Endothelial cell of umbilical vein (primary cell): ENCODE results near the gene TTLL12. TPM values are rescaled to one million over a fixed set of nuclear protein-coding genes. Genes with fewer than 3 reads are reported as not detected.

Experiments
- BruUV-seq: library from RNA; stranded (reverse); fragments of 400-500 nt; replicated peaks from 2 replicates; lab custom pipeline; 2021; lab: Mats Ljungman, UMichigan
- CTCF ChIA-PET: fragments of 300-600, 350-600 bp; sonication (Branson Sonifier 250); formaldehyde crosslinking; loops from one replicate; lab custom pipeline; 2021; ENCODE audit warnings: antibody characterized with exemption, inconsistent platforms; lab: Charles Lee
- POLR2A ChIA-PET: fragments of 300-600, 350-600 bp; sonication (Branson Sonifier 250); formaldehyde crosslinking; loops from one replicate; lab custom pipeline; 2021; ENCODE audit warnings: antibody characterized with exemption, inconsistent platforms; lab: Charles Lee
- DNase-seq: peaks from one replicate; pipeline ENCODE4 v3.0.0-alpha.2; 2011; ENCODE audit warnings: low read depth, low spot score
- FAIRE-seq: peaks from 2 replicates; lab custom pipeline; 2011; peaks lifted over from hg19 to GRCh38; lab: Jason Lieb, UNC
- H2AFZ ChIP-seq: 2 replicates; pipeline ENCODE4 v1.6.0; 2012; ENCODE audit warnings: low read depth, low read length, control low read depth, inconsistent platforms
- H3K27ac ChIP-seq: 2 replicates; pipeline ENCODE4 v1.5.1; 2011; ENCODE audit warnings: low read depth, mild to moderate bottlenecking, control low read depth, low read length, moderate library complexity; ENCODE audit not compliant: insufficient read depth
- H3K27me3 ChIP-seq, 2 experiments: 2 replicates each; pipeline versions ENCODE4 v1.6.0 to v1.6.1; 2011; ENCODE audit warnings: low read length in 2 of 2, mixed read lengths in 1 of 2; ENCODE audit not compliant: control insufficient read depth in 2 of 2, insufficient read depth in 2 of 2
- H3K36me3 ChIP-seq, 2 experiments: 2 replicates in 1 of 2; 3 replicates in 1 of 2; pipeline ENCODE4 v1.5.1; 2011; ENCODE audit warnings: low read length in 2 of 2, mild to moderate bottlenecking in 1 of 2, moderate library complexity in 1 of 2; ENCODE audit not compliant: control insufficient read depth in 2 of 2, insufficient read depth in 2 of 2; ENCODE audit errors: extremely low read depth in 1 of 2
- H3K4me1 ChIP-seq: 3 replicates; pipeline ENCODE4 v1.5.1; 2011; ENCODE audit warnings: mild to moderate bottlenecking, low read length; ENCODE audit not compliant: control insufficient read depth, insufficient read depth; ENCODE audit errors: extremely low read depth
- H3K4me2 ChIP-seq: 2 replicates; pipeline ENCODE4 v1.6.1; 2011; ENCODE audit warnings: low read length, control low read depth, mixed read lengths; ENCODE audit not compliant: insufficient read depth
- H3K4me3 ChIP-seq, 3 experiments: fragments of 200-600 bp in 1 of 3; sonication (generic), shearing (Covaris generic) in 1 of 3; replicated peaks in 1 of 3; 2 replicates each; pipeline ENCODE4 v1.5.1; 2011 to 2016; ENCODE audit warnings: control low read depth in 3 of 3, low read length in 3 of 3, mild to moderate bottlenecking in 2 of 3, inconsistent platforms in 1 of 3, low read depth in 1 of 3, moderate library complexity in 1 of 3; ENCODE audit not compliant: insufficient read depth in 1 of 3
- H3K79me2 ChIP-seq: 2 replicates; pipeline ENCODE4 v1.6.0; 2012; ENCODE audit warnings: low read length, inconsistent platforms; ENCODE audit not compliant: control insufficient read depth, insufficient read depth
- H3K9ac ChIP-seq: replicated peaks from 2 replicates; pipeline ENCODE3; 2011; ENCODE audit warnings: low read length, control low read depth; ENCODE audit not compliant: insufficient read depth; ENCODE audit errors: extremely low read depth
- H3K9me1 ChIP-seq: replicated peaks from 3 replicates; pipeline ENCODE4 v1.6.0; 2011; ENCODE audit warnings: mild to moderate bottlenecking, low read length; ENCODE audit not compliant: control insufficient read depth, insufficient read depth; ENCODE audit errors: extremely low read depth
- H3K9me3 ChIP-seq: replicated peaks from 2 replicates; pipeline ENCODE4 v1.5.1; 2012; ENCODE audit warnings: low read length, inconsistent platforms; ENCODE audit not compliant: control insufficient read depth, insufficient read depth
- H4K20me1 ChIP-seq: replicated peaks from 2 replicates; pipeline ENCODE3; 2011; ENCODE audit warnings: mild to moderate bottlenecking, low read length; ENCODE audit not compliant: control insufficient read depth, insufficient read depth; ENCODE audit errors: extremely low read depth
- CTCF ChIP-seq, 2 donors: IDR thresholded peaks; 1 replicate in 1 of 2; 2 replicates in 1 of 2; pipeline ENCODE4 v1.5.1; 2011; ENCODE audit warnings: low read length in 2 of 2, mild to moderate bottlenecking in 2 of 2, moderate library complexity in 2 of 2, control low read depth in 1 of 2, inconsistent platforms in 1 of 2, low read depth in 1 of 2; ENCODE audit not compliant: insufficient read depth in 1 of 2; ENCODE audit errors: extremely low read depth in 1 of 2
- EZH2 ChIP-seq: IDR thresholded peaks from 2 replicates; pipeline ENCODE4 v1.6.1; 2012; ENCODE audit warnings: borderline replicate concordance, low read depth, mild to moderate bottlenecking, moderate library complexity, low read length, inconsistent platforms; ENCODE audit not compliant: severe bottlenecking
- GATA2 ChIP-seq: IDR thresholded peaks from 2 replicates; pipeline ENCODE4 v1.7.0; 2011; ENCODE audit warnings: low read depth, mild to moderate bottlenecking, moderate library complexity, mixed read lengths, low read length; ENCODE audit not compliant: insufficient read length, insufficient read depth
- MAX ChIP-seq: IDR thresholded peaks from 2 replicates; pipeline ENCODE4 v1.6.1; 2011; ENCODE audit not compliant: insufficient read depth, insufficient read length
- MYC ChIP-seq: IDR thresholded peaks from one replicate; pipeline ENCODE4 v1.6.1; 2011; ENCODE audit warnings: mild to moderate bottlenecking, low read depth, low read length
- POLR2A ChIP-seq: IDR thresholded peaks from 2 replicates; pipeline ENCODE4 v1.6.1; 2012; ENCODE audit warnings: low read depth, mild to moderate bottlenecking, control low read depth, low read length
- POLR2AphosphoS5 ChIP-seq: IDR thresholded peaks from 2 replicates; pipeline ENCODE4 v1.6.1; 2012; ENCODE audit warnings: low read depth, mild to moderate bottlenecking, control low read depth, low read length, moderate library complexity; ENCODE audit not compliant: insufficient read depth
- dilution Hi-C: fragments of 300-500 bp; cut with MboI; formaldehyde crosslinking; loops from one replicate; pipeline ENCODE4 v1.15.0; 2019; ENCODE audit warnings: low sequenced_read_pairs; ENCODE audit not compliant: extremely low pct_ligation_motif_present
- intact Hi-C: fragments of 100-400 bp; cut with micrococcal nuclease; formaldehyde crosslinking; loops from one replicate; pipeline ENCODE4 v1.10.0; 2022
- polyA plus RNA-seq, 4 experiments: library from polyadenylated mRNA; depleted of rRNA in 3 of 4; stranded (reverse) in 3 of 4; unstranded in 1 of 4; fragments of >200 nt; gene quantifications; 2 replicates each; pipeline versions ENCODE4 v1.2.1 to v1.2.3, GENCODE V29; 2011 to 2012; ENCODE audit warnings: missing spikeins in 1 of 4
- total RNA-seq: library from RNA; stranded (reverse); gene quantifications from 2 replicates; pipeline ENCODE4 v1.2.3, GENCODE V29; 2021

The TTLL12 gene
- total and polyA plus RNA-seq, 2 donors (not counting 3 experiments of a cell fraction or from before 2014, with no cell fraction given): 26.2 to 36.5 TPM

GRCh38 chr22:43213962-43214361, 27.0 kb upstream of the TTLL12 start:
- BruUV-seq: no TSS peak
- no peaks in the 10 kb centered on the region for H3K9me1 ChIP-seq
- no peak for TF ChIP-seq MYC
- TF ChIP-seq MAX: no peak
- TF ChIP-seq EZH2: no peak
- TF ChIP-seq POLR2A: no peak
- TF ChIP-seq GATA2: no peak
- TF ChIP-seq CTCF (IDR thresholded peaks at IDR 0.05; ENCODE audit: extremely low read depth in 1 of 2, insufficient read depth in 1 of 2, low read depth in 1 of 2, low read length in 2 of 2): no peak
- H3K4me2 ChIP-seq: no peak overlapping the region
- DNase-seq (no peak), FAIRE-seq (no peak)
- intact Hi-C loops: no loop called here
- no peak overlapping the region for H3K27ac ChIP-seq
- H3K27me3 ChIP-seq: no peaks in the 10 kb centered on the region
- H3K79me2 ChIP-seq: no peaks in the 10 kb centered on the region
- H3K9me3 ChIP-seq: no peaks in the 10 kb centered on the region
- dilution Hi-C loops: no loop called here
- no peak overlapping the region for H2AFZ ChIP-seq
- no peaks in the 10 kb centered on the region for H3K4me1 ChIP-seq
- H3K4me3 ChIP-seq: no peak overlapping the region
- CTCF ChIA-PET: interaction anchor here (0.9 kb wide), 1 partner anchor 16 kb away, joined by 3 read pairs; no protein-coding TSS in a partner anchor
- no peak overlapping the region for H3K9ac ChIP-seq
- H3K36me3 ChIP-seq: no peaks in the 10 kb centered on the region
- H4K20me1 ChIP-seq: no peaks in the 10 kb centered on the region
- POLR2A ChIA-PET: no interaction called here

- Histone ChIP-seq H2AFZ (no peak overlapping the region), H3K9me1 (no peaks in the 10 kb centered on the region), H3K4me1 (no peaks in the 10 kb centered on the region), H3K79me2 (no peaks in the 10 kb centered on the region), H3K36me3 (no peaks in the 10 kb centered on the region), H3K4me3 (no peak overlapping the region), H3K4me2 (no peak overlapping the region), H3K27ac (no peak overlapping the region), H3K9ac (no peak overlapping the region), H3K9me3 (no peaks in the 10 kb centered on the region), H4K20me1 (no peaks in the 10 kb centered on the region), H3K27me3 (no peaks in the 10 kb centered on the region)
- dilution Hi-C loops (no loop called here), intact Hi-C loops (no loop called here)
- no TSS peak for BruUV-seq
- no peak for TF ChIP-seq MYC
- no peak for TF ChIP-seq CTCF (IDR thresholded peaks at IDR 0.05; ENCODE audit: extremely low read depth in 1 of 2, insufficient read depth in 1 of 2, low read depth in 1 of 2, low read length in 2 of 2)
- TF ChIP-seq POLR2A: no peak
- TF ChIP-seq POLR2AphosphoS5: no peak
- no peak for TF ChIP-seq GATA2
- ChIA-PET CTCF (interaction anchor here (0.9 to 1.9 kb wide), 2 partner anchors 15 to 17 kb away, joined by 3 to 4 read pairs; no protein-coding TSS in a partner anchor), POLR2A (no interaction called here)
- FAIRE-seq (no peak), DNase-seq (no peak)
Measured at GRCh38 chr22:43213051-43213450, 26.1 kb upstream of the TTLL12 start.
